OCI-LY3 (cell line): Measurements from ENCODE around the gene C12orf50.

Experiments used
- CTCF ChIP-seq: fragments of 200-600, 300-600 bp; sonication (generic); IDR thresholded peaks from 2 replicates; pipeline ENCODE4 v1.5.1; 2014; ENCODE audit warnings: antibody characterized with exemption, low read length, low read depth
- EZH2phosphoT487 ChIP-seq: fragments of 200-600 bp; shearing (Covaris generic); IDR thresholded peaks from 2 replicates; pipeline ENCODE4 v1.6.1; 2018; ENCODE audit warnings: antibody characterized with exemption, mixed run types, low read depth

GRCh38 chr12:88067301-88067700, 38.1 kb upstream of the C12orf50 start:
- TF ChIP-seq CTCF (no peak), EZH2phosphoT487 (no peak)
